Suprapubic skin (tissue), 4 donors: Measurements from ENCODE around the gene UBIAD1. TPM values are rescaled to one million over a fixed set of nuclear protein-coding genes. Genes with fewer than 3 reads are reported as not detected.

ENCODE experiments used
- DNase-seq, 2 donors: peaks; one replicate each; pipeline ENCODE4 v3.0.0-alpha.2; 2019; ENCODE audit warnings: low spot score in 2 of 2
- H3K27ac ChIP-seq: fragments of 200-600 bp; sonication (generic); one replicate; pipeline ENCODE4 v1.5.1; 2019
- H3K27me3 ChIP-seq: fragments of 200-600 bp; sonication (generic); one replicate; pipeline ENCODE4 v1.5.1; 2019
- H3K36me3 ChIP-seq: fragments of 200-600 bp; sonication (generic); one replicate; pipeline ENCODE4 v1.5.1; 2019
- H3K4me1 ChIP-seq: fragments of 200-600 bp; sonication (generic); one replicate; pipeline ENCODE4 v1.5.1; 2019
- H3K4me3 ChIP-seq: fragments of 200-600 bp; sonication (generic); one replicate; pipeline ENCODE4 v1.5.1; 2019; ENCODE audit warnings: mild to moderate bottlenecking
- H3K9me3 ChIP-seq: fragments of 200-600 bp; sonication (generic); one replicate; pipeline ENCODE4 v1.5.1; 2019
- EP300 ChIP-seq: sonication (generic); formaldehyde crosslinking; IDR thresholded peaks from one replicate; pipeline ENCODE4 v1.6.1; 2017; ENCODE audit warnings: antibody characterized with exemption
- POLR2A ChIP-seq, 2 donors: fragments of 450-650 bp; IDR thresholded peaks; one replicate each; pipeline ENCODE4 v1.6.1; 2017; ENCODE audit warnings: antibody characterized with exemption in 2 of 2, mild to moderate bottlenecking in 2 of 2, moderate library complexity in 2 of 2
- POLR2AphosphoS5 ChIP-seq, 3 donors: sonication (generic); formaldehyde crosslinking; IDR thresholded peaks; one replicate each; pipeline ENCODE4 v1.6.1; 2017; ENCODE audit warnings: antibody characterized with exemption in 3 of 3
- WGBS: methylation state at CpG from one replicate; pipeline ENCODE4 v1.1.5; 2018; 5-methylcytosine and 5-hydroxymethylcytosine counted together
- total RNA-seq, 4 donors: library from RNA; depleted of rRNA; stranded (reverse); fragments of >200 nt; gene quantifications; one replicate each; pipeline ENCODE4 v1.1.0, GENCODE V29; 2016
- TF ChIP-seq, protein P1 (sequence below), 2 donors: fragments of 200-600 bp in 1 of 2; fragments of 450-650 bp in 1 of 2; sonication (generic) in 1 of 2; IDR thresholded peaks; one replicate each; pipeline ENCODE4 v1.5.1; 2016 to 2019; ENCODE audit warnings: antibody characterized with exemption in 2 of 2, mild to moderate bottlenecking in 1 of 2, moderate library complexity in 1 of 2

UBIAD1 gene
- total RNA-seq, 4 donors from 2014 or later: 17.1 to 26.8 (median 19.6) TPM

DNA sequence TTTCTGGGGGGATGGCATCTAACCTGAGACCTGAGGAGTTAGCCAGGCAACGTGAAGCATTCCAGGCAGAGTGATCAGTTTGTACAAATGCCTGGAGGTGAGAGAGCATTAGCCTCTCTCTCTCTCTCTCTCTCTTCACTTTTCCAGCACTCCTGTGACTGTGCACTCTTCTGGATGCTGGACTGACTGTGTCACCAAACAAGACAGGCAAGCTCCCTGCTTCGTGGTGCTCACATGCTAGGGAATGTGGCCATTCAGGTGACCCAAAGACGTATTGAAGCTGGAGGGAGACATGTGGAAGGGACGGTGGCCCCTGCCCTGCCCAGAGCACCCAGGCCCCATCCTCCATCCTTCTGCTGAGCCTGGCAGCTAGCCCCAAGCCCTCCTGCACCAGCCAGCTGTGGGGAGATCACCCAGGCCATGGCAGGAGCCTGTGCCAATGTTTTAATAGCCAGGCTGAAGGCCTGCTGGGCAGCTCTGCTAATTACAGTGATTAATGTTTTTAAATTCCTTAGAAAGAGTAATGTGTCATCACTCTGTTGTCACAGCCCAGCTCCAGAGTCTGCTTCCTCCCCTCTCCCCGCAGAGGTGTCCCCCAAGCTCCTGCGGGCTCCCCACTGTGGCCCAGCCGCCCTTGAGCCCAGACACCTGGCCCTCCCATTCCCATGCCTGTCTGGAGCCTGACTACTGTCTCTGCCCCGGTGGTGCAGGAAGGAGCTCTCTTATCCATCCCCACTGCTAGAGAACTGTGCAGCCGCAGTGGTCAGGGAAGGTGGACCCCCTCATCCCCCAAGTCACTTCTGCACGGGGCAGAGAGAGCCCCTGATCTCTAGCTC is 48.9 kb downstream of the UBIAD1 start:
- Histone ChIP-seq H3K4me1 (peaks cover 2% of the 10 kb centered on the region), H3K4me3 (no peak overlapping the region), H3K27me3 (peaks cover 13% of the 10 kb centered on the region), H3K36me3 (no peaks in the 10 kb centered on the region), H3K9me3 (no peaks in the 10 kb centered on the region), H3K27ac (no peak overlapping the region)
- WGBS: 57% methylated on average over 10 of the region's 10 CpGs
- DNase-seq: no peak
- TF ChIP-seq POLR2AphosphoS5 (IDR thresholded peaks at IDR 0.05): no peak
- TF ChIP-seq, protein P1, sequence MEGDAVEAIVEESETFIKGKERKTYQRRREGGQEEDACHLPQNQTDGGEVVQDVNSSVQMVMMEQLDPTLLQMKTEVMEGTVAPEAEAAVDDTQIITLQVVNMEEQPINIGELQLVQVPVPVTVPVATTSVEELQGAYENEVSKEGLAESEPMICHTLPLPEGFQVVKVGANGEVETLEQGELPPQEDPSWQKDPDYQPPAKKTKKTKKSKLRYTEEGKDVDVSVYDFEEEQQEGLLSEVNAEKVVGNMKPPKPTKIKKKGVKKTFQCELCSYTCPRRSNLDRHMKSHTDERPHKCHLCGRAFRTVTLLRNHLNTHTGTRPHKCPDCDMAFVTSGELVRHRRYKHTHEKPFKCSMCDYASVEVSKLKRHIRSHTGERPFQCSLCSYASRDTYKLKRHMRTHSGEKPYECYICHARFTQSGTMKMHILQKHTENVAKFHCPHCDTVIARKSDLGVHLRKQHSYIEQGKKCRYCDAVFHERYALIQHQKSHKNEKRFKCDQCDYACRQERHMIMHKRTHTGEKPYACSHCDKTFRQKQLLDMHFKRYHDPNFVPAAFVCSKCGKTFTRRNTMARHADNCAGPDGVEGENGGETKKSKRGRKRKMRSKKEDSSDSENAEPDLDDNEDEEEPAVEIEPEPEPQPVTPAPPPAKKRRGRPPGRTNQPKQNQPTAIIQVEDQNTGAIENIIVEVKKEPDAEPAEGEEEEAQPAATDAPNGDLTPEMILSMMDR (IDR thresholded peaks at IDR 0.05): no peak
- TF ChIP-seq EP300: no peak
- TF ChIP-seq POLR2A (IDR thresholded peaks at IDR 0.05): no peak

- TF ChIP-seq POLR2A (IDR thresholded peaks at IDR 0.05) (no peak), POLR2AphosphoS5 (IDR thresholded peaks at IDR 0.05) (no peak), EP300 (no peak)
- TF ChIP-seq, protein P1 (IDR thresholded peaks at IDR 0.05): no peak
- H3K27ac ChIP-seq: no peak overlapping the region
- no peaks in the 10 kb centered on the region for H3K36me3 ChIP-seq
- no peak for DNase-seq
- no peaks in the 10 kb centered on the region for H3K9me3 ChIP-seq
- H3K4me1 ChIP-seq: no peaks in the 10 kb centered on the region
- 53% methylated on average over 11 of the region's 17 CpGs for WGBS
- peaks cover 15% of the 10 kb centered on the region for H3K27me3 ChIP-seq
- H3K4me3 ChIP-seq: no peak overlapping the region
Observed at GRCh38 chr1:11324567-11325165, 51.7 kb downstream of the UBIAD1 start.

- H3K27me3 ChIP-seq: peaks cover 6% of the 10 kb centered on the region
- TF ChIP-seq, protein P1 (IDR thresholded peaks at IDR 0.05): no peak
- TF ChIP-seq EP300: no peak
- no peak for TF ChIP-seq POLR2A (IDR thresholded peaks at IDR 0.05)
- no peak for TF ChIP-seq POLR2AphosphoS5 (IDR thresholded peaks at IDR 0.05)
- H3K4me1 ChIP-seq: peaks cover 2% of the 10 kb centered on the region
- 82% methylated on average over 4 of the region's 4 CpGs for WGBS
- DNase-seq: no peak
- no peaks in the 10 kb centered on the region for H3K36me3 ChIP-seq
- H3K27ac ChIP-seq: no peak overlapping the region
- no peak overlapping the region for H3K4me3 ChIP-seq
- H3K9me3 ChIP-seq: no peaks in the 10 kb centered on the region
Observed at GRCh38 chr1:11326070-11326469, 53.1 kb downstream of the UBIAD1 start.

DNA sequence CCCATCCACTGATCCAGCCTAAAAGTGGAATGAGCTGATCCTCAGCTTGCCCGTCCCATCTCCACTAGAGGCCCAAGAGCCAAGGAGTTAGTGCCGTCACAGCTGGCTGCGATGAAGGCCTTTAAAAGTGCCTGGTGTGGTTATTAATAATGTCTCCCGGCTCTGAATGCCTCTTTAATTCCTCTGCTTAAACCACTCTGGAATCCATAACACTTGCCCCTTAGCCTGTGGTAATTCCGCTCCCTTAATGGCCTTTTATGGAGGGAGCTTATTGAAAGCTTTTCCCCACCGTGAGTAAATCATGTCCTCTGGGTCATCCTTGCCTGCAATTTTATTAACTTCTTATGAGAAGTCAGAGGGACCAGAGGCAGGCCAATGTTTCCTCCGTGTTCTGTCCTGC is 55.4 kb downstream of the UBIAD1 start:
- Histone ChIP-seq H3K27me3 (peaks cover 5% of the 10 kb centered on the region), H3K9me3 (no peaks in the 10 kb centered on the region), H3K27ac (no peak overlapping the region), H3K4me1 (peaks cover 3% of the 10 kb centered on the region), H3K4me3 (no peak overlapping the region), H3K36me3 (no peaks in the 10 kb centered on the region)
- TF ChIP-seq POLR2A (IDR thresholded peaks at IDR 0.05) (no peak), EP300 (no peak), POLR2AphosphoS5 (IDR thresholded peaks at IDR 0.05) (no peak)
- TF ChIP-seq, protein P1 (IDR thresholded peaks at IDR 0.05): no peak
- no peak for DNase-seq
- 83% methylated on average over 7 of the region's 7 CpGs for WGBS

GRCh38 chr1:11330411-11330810 is 57.4 kb downstream of the UBIAD1 start:
- H3K4me3 ChIP-seq: no peak overlapping the region
- peaks cover 3% of the 10 kb centered on the region for H3K4me1 ChIP-seq
- H3K27ac ChIP-seq: no peak overlapping the region
- 87% methylated on average over 3 of the region's 4 CpGs for WGBS
- peaks cover 20% of the 10 kb centered on the region for H3K27me3 ChIP-seq
- TF ChIP-seq EP300 (no peak), POLR2A (IDR thresholded peaks at IDR 0.05) (no peak), POLR2AphosphoS5 (IDR thresholded peaks at IDR 0.05) (no peak)
- TF ChIP-seq, protein P1 (IDR thresholded peaks at IDR 0.05): no peak
- no peaks in the 10 kb centered on the region for H3K9me3 ChIP-seq
- no peak for DNase-seq
- no peaks in the 10 kb centered on the region for H3K36me3 ChIP-seq
